GM19452 (cell line): ENCODE measurements around the gene TNRC6C.
"Not testable (repeated sequence)": the region's sequence is repeated elsewhere in the genome, so short reads cannot be mapped to it uniquely, and the experiment has no call there.

Experiments used
- ATAC-seq: cut with Tn5 transposase; IDR thresholded peaks from one replicate; pipeline ENCODE4 v1.9.1; 2021; ENCODE audit not compliant: unreplicated experiment

Gene TNRC6C

GRCh38 chr17:78041386-78042179 is 83.1 kb downstream of the TNRC6C start:
- no peak for ATAC-seq

- no peak for ATAC-seq
Measured at GRCh38 chr17:78042542-78042941, 84.0 kb downstream of the TNRC6C start.

GRCh38 chr17:78043031-78043430 is 84.5 kb downstream of the TNRC6C start:
- no peak for ATAC-seq

- ATAC-seq, result no peak
Measured at GRCh38 chr17:78044280-78044835, 85.9 kb downstream of the TNRC6C start.

- no peak for ATAC-seq
Measured at GRCh38 chr17:78045316-78045715, 86.8 kb downstream of the TNRC6C start.

- ATAC-seq, result no peak
Measured at GRCh38 chr17:78046923-78047322, 88.4 kb downstream of the TNRC6C start.

- ATAC-seq, result no peak
Measured at GRCh38 chr17:78048346-78049292, 90.1 kb downstream of the TNRC6C start.

- ATAC-seq, result no peak
Measured at GRCh38 chr17:78049609-78050008, 91.1 kb downstream of the TNRC6C start.

GRCh38 chr17:78051186-78051972 is 92.9 kb downstream of the TNRC6C start:
- ATAC-seq, result no peak

GRCh38 chr17:78053777-78054468 is 95.4 kb downstream of the TNRC6C start:
- no peak for ATAC-seq

GRCh38 chr17:78057113-78057740 is 98.7 kb downstream of the TNRC6C start:
- ATAC-seq, result no peak

- ATAC-seq, result no peak
Measured at GRCh38 chr17:78058001-78058400, 99.5 kb downstream of the TNRC6C start.

- ATAC-seq, result no peak
Measured at GRCh38 chr17:78058581-78058980, 100.1 kb downstream of the TNRC6C start.

- ATAC-seq, result no peak
Measured at GRCh38 chr17:78062596-78062995, 104.1 kb downstream of the TNRC6C start.

- no peak for ATAC-seq
Measured at GRCh38 chr17:78063489-78063888, 105.0 kb downstream of the TNRC6C start.

GRCh38 chr17:78064708-78065107 is 106.2 kb downstream of the TNRC6C start:
- no peak for ATAC-seq

GRCh38 chr17:78066976-78067375 is 108.5 kb downstream of the TNRC6C start:
- not testable (repeated sequence) for ATAC-seq

- ATAC-seq, result no peak
Measured at GRCh38 chr17:78069695-78070094, 111.2 kb downstream of the TNRC6C start.

GRCh38 chr17:78072961-78073360 is 114.5 kb downstream of the TNRC6C start:
- ATAC-seq, result no peak

GRCh38 chr17:78075011-78075410 is 116.5 kb downstream of the TNRC6C start:
- no peak for ATAC-seq
